Activated T-cell treated with anti-CD3 and anti-CD28 coated beads, Interleukin-2, amount 50 U/mL, for 72 hours (primary cell): ENCODE results near the gene SETDB2. TPM values are rescaled to one million over a fixed set of nuclear protein-coding genes. Genes with fewer than 3 reads are reported as not detected.
"Not testable (repeated sequence)": the region's sequence is repeated elsewhere in the genome, so short reads cannot be mapped to it uniquely, and the experiment has no call there.

Experiments
- ATAC-seq, 2 donors: fragments of 150-1000 bp; cut with Tn5 transposase; replicated peaks in 1 of 2; 2 replicates each; pipeline ENCODE4 v1.10.0; 2021; ENCODE audit warnings: moderate library complexity in 2 of 2, mild to moderate bottlenecking in 1 of 2
- DNase-seq, 2 donors: peaks; one replicate each; pipeline ENCODE4 v3.0.0; 2021 to 2022; ENCODE audit warnings: mixed read lengths in 1 of 2
- H3K27ac Mint-ChIP-seq: one replicate; pipeline ENCODE4 v1.8.0; 2022; ENCODE audit warnings: mild to moderate bottlenecking, moderate library complexity, mixed read lengths
- H3K27me3 Mint-ChIP-seq: one replicate; pipeline ENCODE4 v1.8.0; 2022; ENCODE audit warnings: low read depth, mixed read lengths
- H3K36me3 Mint-ChIP-seq, 2 donors: one replicate each; pipeline ENCODE4 v1.8.0; 2022; ENCODE audit warnings: mixed read lengths in 2 of 2, mild to moderate bottlenecking in 1 of 2; ENCODE audit not compliant: insufficient read depth in 2 of 2
- H3K4me1 Mint-ChIP-seq: one replicate; pipeline ENCODE4 v1.8.0; 2022; ENCODE audit warnings: low read depth, mixed read lengths
- H3K4me3 Mint-ChIP-seq, 2 donors: one replicate each; pipeline ENCODE4 v1.8.0; 2022; ENCODE audit warnings: mild to moderate bottlenecking in 2 of 2, mixed read lengths in 2 of 2, moderate library complexity in 2 of 2
- H3K9me3 Mint-ChIP-seq, 2 donors: one replicate each; pipeline ENCODE4 v1.8.0; 2022; ENCODE audit warnings: mixed read lengths in 2 of 2
- total RNA-seq, 2 donors: library from RNA; stranded (reverse); gene quantifications; one replicate each; pipeline ENCODE4 v1.2.3, GENCODE V29; 2022

Gene SETDB2
- total RNA-seq, 2 donors from 2014 or later = 20.5 to 21.3 TPM

DNA sequence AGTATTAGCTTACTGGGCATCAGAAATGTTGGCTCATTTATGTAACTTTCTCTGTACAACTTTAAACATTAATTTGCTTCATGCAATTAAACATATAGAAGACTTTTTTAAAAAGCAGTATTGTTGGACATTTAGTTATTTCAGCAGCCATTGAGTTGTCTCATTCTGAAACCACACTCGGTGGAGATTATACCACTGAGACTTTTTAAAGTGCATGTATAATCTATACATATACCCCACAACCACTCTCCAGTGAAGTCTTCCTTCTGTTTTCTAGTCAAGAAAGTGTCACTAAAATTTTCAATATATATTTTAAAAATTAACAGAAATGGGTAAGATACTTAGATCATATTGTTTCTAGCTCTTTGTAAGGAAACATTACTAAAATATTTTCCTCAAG, 15.5 kb downstream of the SETDB2 start:
- Mint-ChIP-seq H3K27me3 (no peaks in the 10 kb centered on the region), H3K4me3 (no peak overlapping the region), H3K36me3 (peaks cover 13 to 24% of the 10 kb centered on the region in 2 donors), H3K4me1 (peaks cover 10% of the 10 kb centered on the region), H3K27ac (no peak overlapping the region), H3K9me3 (peaks cover 0 to 1% of the 10 kb centered on the region in 2 donors)
- ATAC-seq (no peak), DNase-seq (no peak)

DNA sequence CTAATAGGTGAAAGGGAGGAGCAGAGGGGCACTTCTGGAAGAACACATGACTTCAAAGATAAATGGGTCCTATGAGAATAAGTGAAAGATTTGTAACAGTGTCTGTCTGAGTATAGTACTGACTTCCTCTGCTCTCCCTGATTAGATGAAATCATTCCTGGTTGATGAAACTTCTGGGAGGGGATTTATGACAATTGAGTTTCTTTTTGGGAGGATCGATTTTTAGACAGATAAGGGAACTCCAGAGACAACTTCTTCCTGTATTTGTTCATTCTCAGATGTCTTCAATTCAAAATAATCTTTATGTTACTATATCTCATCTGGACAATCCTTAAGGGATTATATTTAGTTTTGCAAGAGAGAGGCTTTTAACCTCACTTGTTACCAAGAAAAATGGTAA, 20.0 kb downstream of the SETDB2 start:
- peaks cover 0 to 1% of the 10 kb centered on the region in 2 donors for H3K9me3 Mint-ChIP-seq

DNA sequence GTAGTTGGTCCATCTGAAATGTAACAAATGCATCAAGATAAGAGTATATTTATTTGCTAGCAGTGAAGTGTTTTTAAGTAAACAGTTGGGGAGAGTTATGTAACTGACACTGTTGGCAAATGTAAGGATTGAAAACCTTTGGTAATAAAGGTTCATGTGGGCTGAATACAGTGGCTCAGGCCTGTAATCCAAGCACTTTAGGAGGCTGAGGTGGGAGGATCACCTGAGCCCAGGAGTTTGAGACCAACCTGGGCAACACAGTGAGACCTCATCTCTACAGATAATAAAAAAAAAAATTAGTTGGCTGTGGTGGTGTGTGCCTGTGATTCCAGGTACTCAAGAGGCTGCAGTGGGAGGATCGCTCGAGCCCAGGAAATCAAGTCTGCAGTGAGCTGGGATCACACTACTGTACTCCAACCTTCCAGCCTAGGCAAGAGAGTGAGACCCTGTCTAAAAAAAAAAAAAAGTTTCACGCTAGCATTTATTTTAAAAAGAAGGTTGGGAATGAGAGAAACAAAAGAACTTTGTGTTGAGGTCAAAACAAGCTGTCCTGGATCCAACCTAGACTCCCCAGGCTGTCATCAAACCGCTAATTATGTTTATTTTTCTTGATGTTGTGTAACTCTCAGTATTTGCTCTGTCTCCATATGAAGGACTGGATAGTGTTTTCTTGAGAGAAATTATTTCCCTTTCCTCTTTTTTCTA, 20.7 kb downstream of the SETDB2 start:
- Mint-ChIP-seq H3K36me3 (peaks cover 13 to 36% of the 10 kb centered on the region in 2 donors), H3K9me3 (peaks cover 0 to 1% of the 10 kb centered on the region in 2 donors), H3K27me3 (no peaks in the 10 kb centered on the region), H3K4me3 (no peak overlapping the region), H3K4me1 (no peaks in the 10 kb centered on the region), H3K27ac (no peak overlapping the region)
- no peak for ATAC-seq
- no peak for DNase-seq

More for the DNA sequence above, 20.0 kb downstream of the SETDB2 start:
- Mint-ChIP-seq H3K36me3 (peaks cover 13 to 31% of the 10 kb centered on the region in 2 donors), H3K27me3 (no peaks in the 10 kb centered on the region), H3K4me3 (no peak overlapping the region), H3K4me1 (no peaks in the 10 kb centered on the region), H3K27ac (no peak overlapping the region)
- DNase-seq (no peak), ATAC-seq (no peak)

GRCh38 chr13:49466292-49466838, 22.3 kb downstream of the SETDB2 start:
- ATAC-seq = no peak
- H3K36me3 Mint-ChIP-seq = peaks cover 13 to 36% of the 10 kb centered on the region in 2 donors

GRCh38 chr13:49472186-49472585, 28.1 kb downstream of the SETDB2 start:
- Mint-ChIP-seq H3K36me3 (peaks cover 0 to 18% of the 10 kb centered on the region in 2 donors), H3K4me3 (no peak overlapping the region), H3K27ac (no peak overlapping the region), H3K9me3 (no peaks in the 10 kb centered on the region), H3K4me1 (no peaks in the 10 kb centered on the region), H3K27me3 (no peaks in the 10 kb centered on the region)
- ATAC-seq = peak in 1 of 2 donors; percentile 49
- DNase-seq = no peak

More at GRCh38 chr13:49466292-49466838, 22.3 kb downstream of the SETDB2 start:
- H3K27me3 Mint-ChIP-seq = no peaks in the 10 kb centered on the region
- peaks cover 0 to 1% of the 10 kb centered on the region in 2 donors for H3K9me3 Mint-ChIP-seq
- no peak overlapping the region for H3K27ac Mint-ChIP-seq
- H3K4me1 Mint-ChIP-seq = no peaks in the 10 kb centered on the region
- DNase-seq = no peak
- H3K4me3 Mint-ChIP-seq = no peak overlapping the region

DNA sequence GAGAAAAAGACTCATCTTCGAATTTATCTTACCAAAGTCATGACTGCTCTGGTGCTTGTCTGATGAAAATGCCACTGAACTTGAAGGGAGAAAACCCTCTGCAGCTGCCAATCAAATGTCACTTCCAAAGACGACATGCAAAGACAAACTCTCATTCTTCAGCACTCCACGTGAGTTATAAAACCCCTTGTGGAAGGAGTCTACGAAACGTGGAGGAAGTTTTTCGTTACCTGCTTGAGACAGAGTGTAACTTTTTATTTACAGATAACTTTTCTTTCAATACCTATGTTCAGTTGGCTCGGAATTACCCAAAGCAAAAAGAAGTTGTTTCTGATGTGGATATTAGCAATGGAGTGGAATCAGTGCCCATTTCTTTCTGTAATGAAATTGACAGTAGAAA, 32.5 kb downstream of the SETDB2 start:
- Mint-ChIP-seq H3K27ac (no peak overlapping the region), H3K36me3 (peaks cover 0 to 5% of the 10 kb centered on the region in 2 donors), H3K27me3 (no peaks in the 10 kb centered on the region)

DNA sequence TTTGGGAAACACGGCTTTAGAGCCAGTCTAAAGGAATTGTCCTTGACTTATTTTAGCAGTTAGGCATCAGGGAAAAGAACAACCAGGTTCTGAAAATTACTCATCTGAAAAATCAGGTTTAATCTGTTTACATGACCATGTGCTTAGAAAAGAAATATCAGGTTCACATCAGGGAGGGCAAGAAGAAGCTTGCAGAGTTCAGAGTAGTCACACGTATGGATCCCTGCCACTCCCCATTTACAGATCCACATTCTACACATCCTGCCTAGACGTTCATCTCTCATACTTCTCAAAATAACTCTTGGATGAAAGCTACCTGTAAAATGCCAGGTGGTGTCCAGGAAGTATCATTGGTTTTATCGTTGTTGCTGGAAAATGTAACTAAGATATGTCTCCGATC, 37.7 kb downstream of the SETDB2 start:
- no peaks in the 10 kb centered on the region for H3K27me3 Mint-ChIP-seq
- ATAC-seq (no peak), DNase-seq (no peak)
- no peaks in the 10 kb centered on the region for H3K4me1 Mint-ChIP-seq
- no peak overlapping the region for H3K27ac Mint-ChIP-seq
- no peaks in the 10 kb centered on the region for H3K9me3 Mint-ChIP-seq
- peaks cover 5 to 14% of the 10 kb centered on the region in 2 donors for H3K36me3 Mint-ChIP-seq
- H3K4me3 Mint-ChIP-seq = no peak overlapping the region

More for the DNA sequence above, 32.5 kb downstream of the SETDB2 start:
- Mint-ChIP-seq H3K9me3 (no peaks in the 10 kb centered on the region), H3K4me1 (no peaks in the 10 kb centered on the region), H3K4me3 (no peak overlapping the region)
- ATAC-seq (no peak), DNase-seq (no peak)

- Mint-ChIP-seq H3K4me1 (no peaks in the 10 kb centered on the region), H3K4me3 (no peak overlapping the region), H3K9me3 (no peaks in the 10 kb centered on the region), H3K27ac (no peak overlapping the region), H3K36me3 (peaks cover 5 to 7% of the 10 kb centered on the region in 2 donors), H3K27me3 (no peaks in the 10 kb centered on the region)
- ATAC-seq (no peak), DNase-seq (no peak)
These were observed 44.5 kb downstream of the SETDB2 start for GRCh38 chr13:49488563-49488962.

GRCh38 chr13:49494645-49495044, 50.6 kb downstream of the SETDB2 start:
- DNase-seq (no peak), ATAC-seq (no peak)
- Mint-ChIP-seq H3K4me3 (peak overlapping the region; percentile 94 to 96), H3K36me3 (peaks cover 20 to 23% of the 10 kb centered on the region in 2 donors), H3K27ac (peak overlapping the region; percentile 99), H3K9me3 (peaks cover 0 to 5% of the 10 kb centered on the region in 2 donors), H3K27me3 (no peaks in the 10 kb centered on the region), H3K4me1 (peaks cover 49% of the 10 kb centered on the region)

DNA sequence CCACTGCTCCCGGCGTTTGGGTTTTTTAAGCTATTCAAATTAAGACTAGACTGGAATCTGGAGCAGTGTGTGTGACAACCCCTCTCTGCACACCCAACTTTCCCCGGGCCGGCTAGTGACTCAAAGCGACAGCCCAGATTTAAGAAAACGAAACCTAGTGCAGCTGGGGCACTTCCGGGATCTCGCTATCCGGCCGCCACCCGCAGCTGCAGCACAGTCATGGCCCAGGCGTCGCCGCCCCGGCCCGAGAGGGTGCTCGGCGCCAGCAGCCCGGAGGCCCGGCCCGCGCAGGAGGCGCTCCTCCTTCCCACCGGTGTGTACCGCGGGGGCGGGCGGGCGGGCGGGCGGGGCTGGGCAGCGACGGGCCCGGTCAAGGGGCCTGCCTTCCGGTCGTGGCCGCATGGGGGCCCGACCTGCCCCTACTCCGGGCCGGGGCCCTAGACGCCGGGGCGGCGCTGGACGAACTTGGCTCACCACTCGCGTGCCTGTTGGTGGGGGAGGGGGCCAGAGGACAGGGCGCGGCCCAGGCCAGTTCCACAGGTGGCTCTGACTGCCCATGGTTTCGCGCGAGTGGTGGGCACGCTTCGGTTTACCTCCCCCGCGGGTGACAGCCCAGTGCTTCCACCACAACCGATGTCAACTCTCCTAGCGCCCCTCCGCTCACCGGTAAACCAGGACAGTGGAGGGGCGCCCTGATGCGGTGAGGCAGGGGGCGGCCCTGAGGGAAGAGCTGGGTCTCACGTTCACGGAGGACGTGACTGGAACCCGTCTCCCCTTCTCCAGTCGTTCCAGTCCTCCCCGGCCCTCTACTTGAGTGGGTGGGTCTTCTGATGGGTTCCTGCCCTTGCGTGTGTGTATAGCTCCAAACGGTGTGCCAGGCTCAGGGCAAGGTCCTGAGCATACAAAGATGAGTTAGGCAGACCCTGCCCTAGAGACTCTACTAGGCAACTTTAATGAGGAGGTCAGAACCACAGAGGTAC, 52.0 kb downstream of the SETDB2 start, which contains the start of gene PHF11:
TSS of gene PHF11 (plus strand) at position 171 of the 980 bp plus-strand sequence. CDS start at position 220, 49 bp downstream.
- H3K4me3 Mint-ChIP-seq = peak within 1 kb of the TSS; percentile 94 to 96
- DNase-seq = peak; percentile 92 to 93
- H3K27ac Mint-ChIP-seq = peak within 1 kb of the TSS; percentile 99
- peaks cover 0 to 5% of the 10 kb centered on the region in 2 donors for H3K9me3 Mint-ChIP-seq
- peak; percentile 81 to 88 for ATAC-seq
- no peaks in the 10 kb centered on the region for H3K27me3 Mint-ChIP-seq
- peaks cover 58% of the 10 kb centered on the region for H3K4me1 Mint-ChIP-seq
- H3K36me3 Mint-ChIP-seq = peaks cover 23 to 29% of the 10 kb centered on the region in 2 donors

DNA sequence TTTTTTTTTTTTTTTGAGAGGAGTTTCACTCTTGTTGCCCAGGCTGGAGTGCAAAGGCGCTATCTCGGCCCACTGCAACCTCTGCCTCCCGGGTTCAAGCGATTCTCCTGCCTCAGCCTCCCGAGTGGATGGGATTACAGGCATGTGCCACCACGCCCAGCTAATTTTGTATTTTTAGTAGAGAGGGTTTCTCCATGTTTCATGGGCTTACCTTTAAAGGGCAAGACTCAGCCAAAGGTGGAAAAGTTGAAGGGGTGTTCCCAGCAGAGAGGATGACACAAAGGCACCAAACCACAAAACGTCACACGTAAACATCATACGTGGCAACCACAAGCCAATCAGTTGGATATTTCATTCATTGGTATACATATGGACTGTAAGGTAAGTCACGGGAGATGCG, 52.8 kb downstream of the SETDB2 start:
- H3K9me3 Mint-ChIP-seq, H3K27me3 Mint-ChIP-seq: not testable (repeated sequence)
- DNase-seq = peak; percentile 55 to 77
- H3K4me3 Mint-ChIP-seq = peak overlapping the region; percentile 94
- H3K4me1 Mint-ChIP-seq = peaks cover 58% of the 10 kb centered on the region
- peak overlapping the region; percentile 98 for H3K27ac Mint-ChIP-seq
- peak; percentile 16 to 34 for ATAC-seq
- peaks cover 23 to 29% of the 10 kb centered on the region in 2 donors for H3K36me3 Mint-ChIP-seq

- H3K4me3 Mint-ChIP-seq = peak overlapping the region; percentile 94
- ATAC-seq = no peak
- peak overlapping the region; percentile 98 for H3K27ac Mint-ChIP-seq
- H3K27me3 Mint-ChIP-seq = no peaks in the 10 kb centered on the region
- H3K36me3 Mint-ChIP-seq = peaks cover 23 to 29% of the 10 kb centered on the region in 2 donors
- peaks cover 0 to 5% of the 10 kb centered on the region in 2 donors for H3K9me3 Mint-ChIP-seq
- DNase-seq = no peak
- peaks cover 58% of the 10 kb centered on the region for H3K4me1 Mint-ChIP-seq
These were observed 53.2 kb downstream of the SETDB2 start for GRCh38 chr13:49497272-49497671.
